ENCODE data around the gene STMND1.

The STMND1 gene

DNA sequence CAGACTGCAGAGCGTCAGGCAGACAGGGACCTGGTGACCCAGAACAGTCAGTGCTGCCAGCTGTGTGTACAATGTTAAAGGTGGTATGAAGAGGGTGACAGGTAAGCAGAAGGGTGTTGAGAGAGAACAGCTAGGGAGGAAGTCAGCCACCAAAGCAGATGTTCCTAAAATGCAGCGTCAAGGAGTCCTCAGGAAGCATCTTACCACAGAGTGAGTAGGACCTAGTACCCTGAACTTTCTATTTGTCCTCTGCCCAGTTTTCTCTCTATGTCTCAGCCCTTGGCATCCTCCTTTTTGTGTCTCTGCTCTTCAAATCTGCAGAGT is 14.2 kb downstream of the STMND1 start:
- H3K36me3 Mint-ChIP-seq = no peaks in the 10 kb centered on the region
- H3K9me3 Mint-ChIP-seq (ENCODE audit: low read depth) = no peaks in the 10 kb centered on the region
- H3K27me3 Mint-ChIP-seq = peaks cover 4% of the 10 kb centered on the region
- H3K4me3 Mint-ChIP-seq = no peak overlapping the region
- H3K27ac Mint-ChIP-seq = no peak overlapping the region
- no peaks in the 10 kb centered on the region for H3K4me1 Mint-ChIP-seq (ENCODE audit: low read depth)

DNA sequence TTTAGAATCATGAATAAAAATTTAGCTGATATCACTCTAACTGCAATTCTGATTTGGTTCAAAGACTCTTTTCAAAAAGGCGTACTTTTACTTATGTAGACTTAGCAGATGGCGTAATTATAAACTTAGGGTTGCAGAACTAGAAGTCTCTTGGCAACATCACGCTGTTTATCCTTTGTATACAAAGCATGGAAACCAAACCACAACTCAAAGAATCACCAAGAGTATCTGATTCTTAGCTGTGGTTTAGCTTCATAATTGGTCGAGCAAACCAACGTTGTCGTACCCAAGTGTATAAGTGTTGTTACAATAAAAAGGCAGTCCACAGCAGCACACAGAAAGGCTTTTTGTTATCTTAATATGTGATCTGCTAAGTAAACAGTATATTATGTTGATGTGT is 18.2 kb downstream of the STMND1 start:
- no peaks in the 10 kb centered on the region for H3K9me3 Mint-ChIP-seq (ENCODE audit: low read depth)
- H3K4me1 Mint-ChIP-seq (ENCODE audit: low read depth) = no peaks in the 10 kb centered on the region
- H3K36me3 Mint-ChIP-seq = no peaks in the 10 kb centered on the region
- peaks cover 6% of the 10 kb centered on the region for H3K27me3 Mint-ChIP-seq
- no peak overlapping the region for H3K4me3 Mint-ChIP-seq
- H3K27ac Mint-ChIP-seq = no peak overlapping the region

DNA sequence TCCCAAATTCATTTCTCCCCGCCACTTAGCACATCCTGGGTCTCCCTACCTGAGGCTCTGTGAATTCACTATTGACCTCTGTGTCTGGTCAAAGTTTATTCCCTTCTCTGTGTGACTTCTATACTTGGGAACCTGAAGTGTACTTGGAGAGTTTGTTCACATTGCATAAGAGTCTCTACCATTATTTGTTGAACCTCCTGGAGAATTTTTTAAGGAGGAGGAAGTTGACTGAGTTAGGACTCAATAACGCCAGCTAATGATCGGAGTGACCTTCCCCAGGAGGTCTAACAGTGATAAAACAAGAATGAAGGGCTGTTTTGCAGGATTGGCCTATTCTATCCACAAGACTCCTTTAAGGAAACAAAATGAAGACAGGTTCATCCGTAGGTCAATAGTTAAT is 23.6 kb downstream of the STMND1 start:
- Mint-ChIP-seq H3K4me3 (no peak overlapping the region), H3K36me3 (no peaks in the 10 kb centered on the region), H3K9me3 (ENCODE audit: low read depth) (no peaks in the 10 kb centered on the region), H3K27ac (no peak overlapping the region), H3K4me1 (ENCODE audit: low read depth) (no peaks in the 10 kb centered on the region), H3K27me3 (peaks cover 14% of the 10 kb centered on the region)

- no peaks in the 10 kb centered on the region for H3K4me1 Mint-ChIP-seq (ENCODE audit: low read depth)
- H3K36me3 Mint-ChIP-seq = no peaks in the 10 kb centered on the region
- H3K4me3 Mint-ChIP-seq = no peak overlapping the region
- H3K27me3 Mint-ChIP-seq = peaks cover 19% of the 10 kb centered on the region
- peaks cover 7% of the 10 kb centered on the region for H3K9me3 Mint-ChIP-seq (ENCODE audit: low read depth)
- H3K27ac Mint-ChIP-seq = no peak overlapping the region
These were observed 28.9 kb downstream of the STMND1 start for GRCh38 chr6:17130786-17131185.

- H3K4me3 Mint-ChIP-seq = no peak overlapping the region
- H3K9me3 Mint-ChIP-seq (ENCODE audit: low read depth) = peaks cover 14% of the 10 kb centered on the region
- H3K27me3 Mint-ChIP-seq = peaks cover 17% of the 10 kb centered on the region
- H3K4me1 Mint-ChIP-seq (ENCODE audit: low read depth) = no peaks in the 10 kb centered on the region
- no peak overlapping the region for H3K27ac Mint-ChIP-seq
- H3K36me3 Mint-ChIP-seq = no peaks in the 10 kb centered on the region
These were observed 31.1 kb downstream of the STMND1 start for GRCh38 chr6:17132967-17133366.

DNA sequence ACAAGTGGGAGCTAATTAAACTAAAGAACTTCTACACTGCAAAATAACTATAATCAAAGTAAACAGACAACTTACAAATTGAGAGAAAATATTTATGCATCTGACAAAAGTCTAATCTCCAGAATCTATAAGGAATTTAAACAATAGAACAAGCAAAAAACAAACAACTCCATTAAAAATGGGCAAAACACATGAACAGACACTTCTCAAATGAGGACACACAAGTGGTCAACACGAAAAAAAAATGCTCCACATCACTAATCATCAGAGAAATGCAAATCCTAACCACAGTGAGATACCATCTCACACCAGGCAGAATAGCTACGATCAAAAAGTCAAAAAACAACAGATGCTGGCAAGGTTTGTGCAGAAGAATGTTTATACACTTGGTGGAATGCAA is 36.2 kb downstream of the STMND1 start:
- peaks cover 20% of the 10 kb centered on the region for H3K9me3 Mint-ChIP-seq (ENCODE audit: low read depth)
- no peak overlapping the region for H3K4me3 Mint-ChIP-seq
- H3K27me3 Mint-ChIP-seq = peaks cover 7% of the 10 kb centered on the region
- H3K27ac Mint-ChIP-seq = no peak overlapping the region
- no peaks in the 10 kb centered on the region for H3K4me1 Mint-ChIP-seq (ENCODE audit: low read depth)
- H3K36me3 Mint-ChIP-seq = no peaks in the 10 kb centered on the region

GRCh38 chr6:17144016-17144415 is 42.2 kb downstream of the STMND1 start:
- Mint-ChIP-seq H3K4me3 (no peak overlapping the region), H3K27me3 (peaks cover 5% of the 10 kb centered on the region), H3K27ac (no peak overlapping the region), H3K4me1 (ENCODE audit: low read depth) (no peaks in the 10 kb centered on the region), H3K9me3 (ENCODE audit: low read depth) (peaks cover 16% of the 10 kb centered on the region), H3K36me3 (no peaks in the 10 kb centered on the region)

- Mint-ChIP-seq H3K27me3 (peaks cover 8% of the 10 kb centered on the region), H3K27ac (no peak overlapping the region), H3K9me3 (ENCODE audit: low read depth) (peaks cover 6% of the 10 kb centered on the region), H3K4me3 (no peak overlapping the region), H3K4me1 (ENCODE audit: low read depth) (no peaks in the 10 kb centered on the region), H3K36me3 (no peaks in the 10 kb centered on the region)
These were observed 47.7 kb downstream of the STMND1 start for GRCh38 chr6:17149571-17149970.

- Mint-ChIP-seq H3K27me3 (peaks cover 8% of the 10 kb centered on the region), H3K4me1 (ENCODE audit: low read depth) (no peaks in the 10 kb centered on the region), H3K4me3 (no peak overlapping the region), H3K36me3 (no peaks in the 10 kb centered on the region), H3K27ac (no peak overlapping the region), H3K9me3 (ENCODE audit: low read depth) (peaks cover 5% of the 10 kb centered on the region)
These were observed 48.2 kb downstream of the STMND1 start for GRCh38 chr6:17150096-17150495.

DNA sequence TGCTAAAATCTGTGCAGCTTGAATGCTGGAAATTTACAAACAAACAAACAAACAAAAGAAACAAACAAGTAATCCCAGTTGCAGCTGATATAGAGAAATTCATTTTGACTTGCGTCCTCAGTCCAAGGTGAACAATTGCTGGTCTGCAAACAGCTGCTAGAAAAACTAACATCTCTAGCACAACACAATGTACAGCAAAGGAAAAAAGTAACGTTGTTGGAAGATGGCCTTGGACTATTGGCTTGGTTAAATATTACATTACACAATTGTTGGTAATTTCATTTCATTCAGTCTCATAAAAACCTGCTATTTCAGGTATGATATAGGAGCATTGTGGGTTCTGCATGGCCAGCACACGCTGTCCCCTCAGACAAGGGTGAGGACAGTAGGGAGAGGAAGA is 50.0 kb downstream of the STMND1 start:
- peaks cover 5% of the 10 kb centered on the region for H3K9me3 Mint-ChIP-seq (ENCODE audit: low read depth)
- H3K4me3 Mint-ChIP-seq = no peak overlapping the region
- no peaks in the 10 kb centered on the region for H3K4me1 Mint-ChIP-seq (ENCODE audit: low read depth)
- H3K36me3 Mint-ChIP-seq = no peaks in the 10 kb centered on the region
- peaks cover 6% of the 10 kb centered on the region for H3K27me3 Mint-ChIP-seq
- no peak overlapping the region for H3K27ac Mint-ChIP-seq

DNA sequence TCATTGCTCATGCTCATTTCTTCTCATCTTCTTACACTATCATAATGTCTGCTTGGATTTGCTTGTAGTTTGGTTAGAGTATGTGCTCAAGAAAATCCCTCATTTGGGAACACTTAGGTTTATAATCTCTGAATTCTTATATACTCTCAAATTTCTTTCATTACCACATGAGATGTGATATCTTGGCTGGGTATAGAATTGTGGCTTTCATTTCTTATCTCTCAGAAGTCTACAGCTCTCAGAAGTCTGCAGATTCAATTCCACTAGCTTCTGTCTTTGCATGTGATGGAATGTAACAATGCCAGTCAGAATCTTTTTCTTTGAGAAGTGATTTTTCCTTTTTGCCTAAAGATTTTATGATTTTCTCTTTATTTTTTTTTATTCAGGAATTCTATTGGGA is 50.9 kb downstream of the STMND1 start:
- Mint-ChIP-seq H3K4me3 (no peak overlapping the region), H3K4me1 (ENCODE audit: low read depth) (no peaks in the 10 kb centered on the region), H3K36me3 (no peaks in the 10 kb centered on the region), H3K9me3 (ENCODE audit: low read depth) (peaks cover 5% of the 10 kb centered on the region), H3K27me3 (peaks cover 6% of the 10 kb centered on the region), H3K27ac (no peak overlapping the region)

DNA sequence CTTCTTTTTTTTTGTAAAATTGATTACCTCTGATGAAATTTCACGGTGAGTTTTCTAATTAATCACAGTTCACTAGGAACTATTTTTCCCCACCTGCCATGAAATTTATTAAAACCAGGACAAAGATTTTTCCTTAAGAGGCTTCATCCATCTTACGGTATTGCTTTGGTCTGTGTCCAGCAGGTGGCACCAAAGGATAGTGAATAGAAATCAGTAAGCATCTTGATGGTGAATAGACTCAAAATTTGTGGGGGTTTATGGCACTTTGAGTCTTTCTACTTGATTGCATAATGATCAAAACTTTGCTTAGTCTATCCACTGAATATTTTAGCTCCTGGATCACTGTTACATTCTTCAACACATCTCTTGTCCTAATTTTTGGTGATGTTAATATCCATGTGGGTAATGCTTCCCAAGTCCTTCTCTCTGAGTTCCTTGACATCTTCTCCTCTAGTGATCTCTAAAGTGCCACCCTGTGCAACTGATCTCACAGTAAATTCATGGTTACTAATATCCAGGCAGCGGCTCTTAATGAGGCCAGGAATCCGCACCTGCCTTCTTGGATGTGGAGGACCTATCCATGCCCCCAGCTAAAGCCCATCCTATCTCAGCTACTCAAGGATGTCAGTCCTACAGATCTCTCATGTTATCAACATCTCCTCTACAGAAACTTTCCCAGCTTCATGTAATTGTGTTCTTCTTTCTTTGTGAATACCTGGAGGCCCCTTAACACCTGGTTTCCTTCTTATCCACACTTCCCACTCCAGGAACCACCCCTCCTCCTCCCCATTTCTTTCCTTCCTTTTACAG is 54.5 kb downstream of the STMND1 start:
- Mint-ChIP-seq H3K27ac (no peak overlapping the region), H3K36me3 (no peaks in the 10 kb centered on the region), H3K4me3 (no peak overlapping the region), H3K9me3 (ENCODE audit: low read depth) (peaks cover 5% of the 10 kb centered on the region), H3K4me1 (ENCODE audit: low read depth) (no peaks in the 10 kb centered on the region), H3K27me3 (peaks cover 12% of the 10 kb centered on the region)

- H3K4me1 Mint-ChIP-seq (ENCODE audit: low read depth) = no peaks in the 10 kb centered on the region
- H3K36me3 Mint-ChIP-seq = no peaks in the 10 kb centered on the region
- H3K27me3 Mint-ChIP-seq = peaks cover 14% of the 10 kb centered on the region
- no peak overlapping the region for H3K27ac Mint-ChIP-seq
- H3K4me3 Mint-ChIP-seq = no peak overlapping the region
- peaks cover 5% of the 10 kb centered on the region for H3K9me3 Mint-ChIP-seq (ENCODE audit: low read depth)
These were observed 55.1 kb downstream of the STMND1 start for GRCh38 chr6:17156966-17157365.

DNA sequence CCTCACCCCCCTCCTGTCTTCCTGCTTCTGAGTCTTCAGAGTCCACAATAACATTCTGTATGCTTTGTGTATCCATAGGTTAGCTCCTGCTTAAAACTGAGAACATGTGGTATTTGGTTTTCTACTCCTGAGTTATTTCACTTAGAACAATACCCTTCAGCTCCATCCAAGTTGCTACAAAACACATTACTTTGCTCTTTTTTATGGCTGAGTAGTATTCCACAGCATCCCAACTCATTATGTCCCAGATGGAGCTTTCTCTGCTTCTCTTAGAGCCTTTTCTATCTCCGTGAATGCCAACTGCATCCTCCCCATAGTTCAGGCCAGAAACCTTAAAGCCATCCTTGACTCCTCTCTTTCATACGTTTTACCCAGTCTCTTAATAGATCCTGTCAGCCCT is 55.8 kb downstream of the STMND1 start:
- Mint-ChIP-seq H3K36me3 (no peaks in the 10 kb centered on the region), H3K4me1 (ENCODE audit: low read depth) (no peaks in the 10 kb centered on the region), H3K27ac (no peak overlapping the region), H3K9me3 (ENCODE audit: low read depth) (peaks cover 2% of the 10 kb centered on the region), H3K27me3 (peaks cover 12% of the 10 kb centered on the region), H3K4me3 (no peak overlapping the region)

- Mint-ChIP-seq H3K4me1 (ENCODE audit: low read depth) (no peaks in the 10 kb centered on the region), H3K9me3 (ENCODE audit: low read depth) (no peaks in the 10 kb centered on the region), H3K4me3 (no peak overlapping the region), H3K36me3 (no peaks in the 10 kb centered on the region), H3K27ac (no peak overlapping the region), H3K27me3 (peaks cover 15% of the 10 kb centered on the region)
These were observed 57.4 kb downstream of the STMND1 start for GRCh38 chr6:17159240-17159639.

- Mint-ChIP-seq H3K4me3 (no peak overlapping the region), H3K36me3 (no peaks in the 10 kb centered on the region), H3K27me3 (peaks cover 18% of the 10 kb centered on the region), H3K27ac (no peak overlapping the region), H3K9me3 (ENCODE audit: low read depth) (no peaks in the 10 kb centered on the region), H3K4me1 (ENCODE audit: low read depth) (no peaks in the 10 kb centered on the region)
These were observed 59.2 kb downstream of the STMND1 start for GRCh38 chr6:17161076-17161475.

Data from activated naive CD8-positive, alpha-beta T cell (primary cell).